ENCODE results near the gene RNF19B. TPM values are rescaled to one million over a fixed set of nuclear protein-coding genes. Genes with fewer than 3 reads are reported as not detected.

The RNF19B gene
- total and polyA plus RNA-seq, 2 of the 13 experiments (the other 11 are each of a cell fraction or from before 2014, with no cell fraction given) = 15.3 to 22.5 TPM

DNA sequence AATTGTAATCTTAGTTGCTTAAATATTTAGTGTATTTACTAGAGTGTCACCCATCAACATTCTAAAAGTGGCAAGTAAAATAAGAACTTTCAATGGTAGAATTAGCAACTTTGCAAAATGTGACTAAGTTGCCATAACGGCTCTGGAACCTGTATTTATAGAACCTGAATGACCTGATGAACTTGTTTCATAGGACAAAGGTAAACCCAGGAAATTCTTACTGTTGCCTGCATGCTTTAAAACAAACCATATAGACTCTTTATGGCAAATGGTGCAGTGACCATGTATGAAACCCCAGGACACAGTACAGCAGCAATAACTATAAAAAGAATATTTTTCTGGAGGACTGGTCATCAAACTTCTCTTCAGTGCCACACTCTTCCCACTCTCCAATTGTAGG is 49.2 kb upstream of the RNF19B start (continued):
- TF ChIP-seq, protein P1, sequence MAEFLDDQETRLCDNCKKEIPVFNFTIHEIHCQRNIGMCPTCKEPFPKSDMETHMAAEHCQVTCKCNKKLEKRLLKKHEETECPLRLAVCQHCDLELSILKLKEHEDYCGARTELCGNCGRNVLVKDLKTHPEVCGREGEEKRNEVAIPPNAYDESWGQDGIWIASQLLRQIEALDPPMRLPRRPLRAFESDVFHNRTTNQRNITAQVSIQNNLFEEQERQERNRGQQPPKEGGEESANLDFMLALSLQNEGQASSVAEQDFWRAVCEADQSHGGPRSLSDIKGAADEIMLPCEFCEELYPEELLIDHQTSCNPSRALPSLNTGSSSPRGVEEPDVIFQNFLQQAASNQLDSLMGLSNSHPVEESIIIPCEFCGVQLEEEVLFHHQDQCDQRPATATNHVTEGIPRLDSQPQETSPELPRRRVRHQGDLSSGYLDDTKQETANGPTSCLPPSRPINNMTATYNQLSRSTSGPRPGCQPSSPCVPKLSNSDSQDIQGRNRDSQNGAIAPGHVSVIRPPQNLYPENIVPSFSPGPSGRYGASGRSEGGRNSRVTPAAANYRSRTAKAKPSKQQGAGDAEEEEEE (CRISPR knock-in tag; IDR thresholded peaks at IDR 0.05; ENCODE audit: borderline replicate concordance) = no peak

DNA sequence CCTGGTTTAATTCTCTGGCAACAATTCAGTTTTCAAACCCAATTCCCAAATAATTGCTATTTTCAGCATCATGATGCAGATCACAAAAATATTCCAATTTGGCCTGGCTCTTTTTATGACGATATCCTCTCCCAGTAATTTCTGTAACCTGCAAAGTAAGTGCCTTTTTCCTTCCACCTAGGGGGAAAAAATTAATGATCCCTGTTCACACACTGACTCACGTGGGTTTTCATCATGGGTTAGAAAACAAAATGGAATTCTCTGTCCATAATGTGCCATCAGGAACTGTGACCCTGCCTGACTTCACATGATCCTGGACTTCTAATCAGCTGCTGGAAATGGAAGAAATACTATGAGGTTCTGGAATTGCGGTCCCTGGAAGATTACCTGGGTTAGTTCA is 47.6 kb upstream of the RNF19B start:
- FAIRE-seq (no peak), DNase-seq (ENCODE audit: low spot score) (no peak), ATAC-seq (no peak)
- intact Hi-C loops (cut with micrococcal nuclease; ENCODE audit: unreplicated experiment) = no loop called here
- no peaks in the 10 kb centered on the region for H4K20me1 ChIP-seq (ENCODE audit: insufficient read depth, low read length)
- no peak overlapping the region for H3K4me2 ChIP-seq (ENCODE audit: low read depth, low read length)
- H3K36me3 ChIP-seq (replicated peaks in 1 of 2; ENCODE audit: control insufficient read depth in 1 of 2, insufficient read depth in 2 of 2, low read length in 2 of 2) = peaks cover 23 to 68% of the 10 kb centered on the region in 2 experiments
- no peak overlapping the region for H3K4me3 ChIP-seq (replicated peaks in 1 of 3; ENCODE audit: insufficient read depth in 1 of 3, low read depth in 2 of 3, low read length in 3 of 3)
- ChIA-PET POLR2A (no interaction called here), CTCF (ENCODE audit: low intra/inter-chr PET ratio, low total read pairs) (no interaction called here)
- no peaks in the 10 kb centered on the region for H3K4me1 ChIP-seq (ENCODE audit: insufficient read depth, low read length)
- H3K9ac ChIP-seq (ENCODE audit: insufficient read depth, low read depth, low read length) = no peak overlapping the region
- TF ChIP-seq POLR2AphosphoS2 (IDR thresholded peaks at IDR 0.05; ENCODE audit: low read depth, low read length) (no peak), AGO1 (IDR thresholded peaks at IDR 0.05; ENCODE audit: low read depth, low read length, poor library complexity, severe bottlenecking) (no peak), ZSCAN9 (CRISPR knock-in tag; IDR thresholded peaks at IDR 0.05; ENCODE audit: borderline replicate concordance) (no peak), ZNF567 (CRISPR knock-in tag; IDR thresholded peaks at IDR 0.05; ENCODE audit: borderline replicate concordance) (no peak), SP140L (CRISPR knock-in tag; IDR thresholded peaks at IDR 0.05; ENCODE audit: borderline replicate concordance) (no peak), WIZ (CRISPR knock-in tag; IDR thresholded peaks at IDR 0.05) (no peak), NFE2L1 (CRISPR knock-in tag; IDR thresholded peaks at IDR 0.05; ENCODE audit: borderline replicate concordance) (no peak), ZMYM4 (CRISPR knock-in tag; IDR thresholded peaks at IDR 0.05) (no peak), ZFP82 (CRISPR knock-in tag; IDR thresholded peaks at IDR 0.05; ENCODE audit: borderline replicate concordance) (no peak), ZNF3 (CRISPR knock-in tag; IDR thresholded peaks at IDR 0.05) (no peak), PAF1 (CRISPR knock-in tag; IDR thresholded peaks at IDR 0.05) (no peak), KMT2A (CRISPR knock-in tag; IDR thresholded peaks at IDR 0.05) (no peak), ZNF274 (CRISPR knock-in tag; IDR thresholded peaks at IDR 0.05) (no peak), ZNF75D (CRISPR knock-in tag; IDR thresholded peaks at IDR 0.05; ENCODE audit: borderline replicate concordance) (no peak), PTBP1 (IDR thresholded peaks at IDR 0.05; ENCODE audit: low read depth, low read length, poor library complexity, severe bottlenecking) (no peak), ZNF780A (CRISPR knock-in tag; IDR thresholded peaks at IDR 0.05) (no peak), RAD21 (CRISPR knock-in tag; IDR thresholded peaks at IDR 0.05) (no peak), ZFP90 (CRISPR knock-in tag; IDR thresholded peaks at IDR 0.05; ENCODE audit: borderline replicate concordance) (no peak)
- TF ChIP-seq, protein P2, sequence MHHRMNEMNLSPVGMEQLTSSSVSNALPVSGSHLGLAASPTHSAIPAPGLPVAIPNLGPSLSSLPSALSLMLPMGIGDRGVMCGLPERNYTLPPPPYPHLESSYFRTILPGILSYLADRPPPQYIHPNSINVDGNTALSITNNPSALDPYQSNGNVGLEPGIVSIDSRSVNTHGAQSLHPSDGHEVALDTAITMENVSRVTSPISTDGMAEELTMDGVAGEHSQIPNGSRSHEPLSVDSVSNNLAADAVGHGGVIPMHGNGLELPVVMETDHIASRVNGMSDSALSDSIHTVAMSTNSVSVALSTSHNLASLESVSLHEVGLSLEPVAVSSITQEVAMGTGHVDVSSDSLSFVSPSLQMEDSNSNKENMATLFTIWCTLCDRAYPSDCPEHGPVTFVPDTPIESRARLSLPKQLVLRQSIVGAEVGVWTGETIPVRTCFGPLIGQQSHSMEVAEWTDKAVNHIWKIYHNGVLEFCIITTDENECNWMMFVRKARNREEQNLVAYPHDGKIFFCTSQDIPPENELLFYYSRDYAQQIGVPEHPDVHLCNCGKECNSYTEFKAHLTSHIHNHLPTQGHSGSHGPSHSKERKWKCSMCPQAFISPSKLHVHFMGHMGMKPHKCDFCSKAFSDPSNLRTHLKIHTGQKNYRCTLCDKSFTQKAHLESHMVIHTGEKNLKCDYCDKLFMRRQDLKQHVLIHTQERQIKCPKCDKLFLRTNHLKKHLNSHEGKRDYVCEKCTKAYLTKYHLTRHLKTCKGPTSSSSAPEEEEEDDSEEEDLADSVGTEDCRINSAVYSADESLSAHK (CRISPR knock-in tag; IDR thresholded peaks at IDR 0.05; ENCODE audit: borderline replicate concordance) = no peak
- WGBS (ENCODE audit: low lambda C conversion rate) = 99% methylated on average over 3 of the region's 3 CpGs
- no peak overlapping the region for H2AFZ ChIP-seq (ENCODE audit: low read length)
- BruUV-seq (replicated peaks) = no TSS peak
- H3K27ac ChIP-seq (ENCODE audit: extremely low read length, insufficient read depth, low read length) = no peak overlapping the region
- H3K79me2 ChIP-seq (ENCODE audit: insufficient read depth, low read length) = no peaks in the 10 kb centered on the region
- no peaks in the 10 kb centered on the region for H3K27me3 ChIP-seq (ENCODE audit: control insufficient read depth in 1 of 2, insufficient read depth in 2 of 2, low read length in 2 of 2)
- no peaks in the 10 kb centered on the region for H3K9me3 ChIP-seq (ENCODE audit: low read length)
- in situ Hi-C loops (cut with HindIII; ENCODE audit: extremely low pct_ligation_motif_present, low pct_unique_long_range_greater_than_20kb) = no loop called here
